HG03108 (cell line): ENCODE data around the gene FANCG.

Experiments
- ATAC-seq: cut with Tn5 transposase; IDR thresholded peaks from one replicate; pipeline ENCODE4 v1.9.1; 2021; ENCODE audit warnings: moderate library complexity; ENCODE audit not compliant: unreplicated experiment

The FANCG gene

DNA sequence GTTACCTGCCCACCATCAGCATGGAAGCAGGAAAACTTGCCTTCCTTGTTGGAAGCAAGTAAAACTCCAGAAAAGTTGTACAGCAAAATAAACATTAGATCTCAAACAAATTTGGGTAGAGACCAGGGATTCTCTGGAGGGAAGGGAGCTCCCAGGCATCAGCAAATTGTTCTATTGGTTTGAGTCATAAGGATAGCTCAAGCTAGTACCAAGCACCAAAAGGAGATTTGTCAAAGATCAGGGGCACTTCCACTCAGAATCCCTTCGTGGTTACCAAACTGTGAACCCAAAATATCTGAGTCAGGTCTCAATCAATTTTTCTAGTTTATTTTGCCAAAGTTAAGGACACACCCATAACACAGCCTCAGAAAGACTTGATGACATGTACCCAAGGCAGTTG, 52.4 kb downstream of the FANCG start:
- ATAC-seq: no peak

GRCh38 chr9:35026671-35027070, 53.1 kb downstream of the FANCG start:
- no peak for ATAC-seq
